Caco-2 (cell line): ENCODE measurements around the gene EHD4. TPM values are rescaled to one million over a fixed set of nuclear protein-coding genes. Genes with fewer than 3 reads are reported as not detected.

Experiments used
- BruUV-seq: library from RNA; stranded (reverse); fragments of 400-500 nt; replicated peaks from 2 replicates; lab custom pipeline; 2021; lab: Mats Ljungman, UMichigan
- CTCF ChIA-PET: fragments of 300-600 bp; sonication (Branson Sonifier 250); formaldehyde crosslinking; loops from one replicate; lab custom pipeline; 2022; ENCODE audit warnings: antibody characterized with exemption; lab: Charles Lee
- POLR2A ChIA-PET: fragments of 300-600 bp; sonication (Branson Sonifier 250); formaldehyde crosslinking; loops from one replicate; lab custom pipeline; 2022; ENCODE audit warnings: antibody characterized with exemption; lab: Charles Lee
- DNase-seq, 2 experiments: peaks; one replicate each; pipeline versions ENCODE4 v3.0.0 to v3.0.0-alpha.2; 2020 to 2022
- H3K27me3 ChIP-seq: replicated peaks from 2 replicates; pipeline ENCODE4 v1.6.0; 2011; ENCODE audit warnings: low read length; ENCODE audit not compliant: control insufficient read depth, insufficient read depth
- H3K36me3 ChIP-seq: 2 replicates; pipeline ENCODE4 v1.5.1; 2011; ENCODE audit warnings: low read length; ENCODE audit not compliant: control insufficient read depth, insufficient read depth
- H3K4me1 ChIP-seq: fragments of 250-450 bp; sonication (Bioruptor Pico); 2 replicates; pipeline ENCODE4 v1.5.1; 2020; ENCODE audit warnings: mild to moderate bottlenecking
- H3K4me3 ChIP-seq: 2 replicates; pipeline ENCODE4 v1.5.1; 2011; ENCODE audit warnings: low read depth, mild to moderate bottlenecking, control low read depth, low read length
- H3K9me3 ChIP-seq: fragments of 250-450 bp; sonication (Bioruptor Pico); 2 replicates; pipeline ENCODE4 v1.5.1; 2020; ENCODE audit warnings: mild to moderate bottlenecking, moderate library complexity
- H3K27ac Mint-ChIP-seq: one replicate; pipeline ENCODE4 v1.8.0; 2022; ENCODE audit warnings: mixed read lengths; ENCODE audit not compliant: unreplicated experiment
- H3K27me3 Mint-ChIP-seq: one replicate; pipeline ENCODE4 v1.8.0; 2022; ENCODE audit warnings: mixed read lengths; ENCODE audit not compliant: insufficient read depth, unreplicated experiment
- H3K36me3 Mint-ChIP-seq: one replicate; pipeline ENCODE4 v1.8.0; 2022; ENCODE audit warnings: mild to moderate bottlenecking, mixed read lengths; ENCODE audit not compliant: insufficient read depth, unreplicated experiment
- H3K4me1 Mint-ChIP-seq: one replicate; pipeline ENCODE4 v1.8.0; 2022; ENCODE audit warnings: low read depth, mixed read lengths; ENCODE audit not compliant: unreplicated experiment
- H3K4me3 Mint-ChIP-seq: one replicate; pipeline ENCODE4 v1.8.0; 2022; ENCODE audit warnings: mild to moderate bottlenecking, moderate library complexity, mixed read lengths; ENCODE audit not compliant: unreplicated experiment
- H3K9me3 Mint-ChIP-seq: one replicate; pipeline ENCODE4 v1.8.0; 2022; ENCODE audit warnings: mixed read lengths; ENCODE audit not compliant: unreplicated experiment
- CTCF ChIP-seq, 2 experiments: fragments of 200-600 bp in 1 of 2; IDR thresholded peaks; 1 replicate in 1 of 2; 2 replicates in 1 of 2; pipeline versions ENCODE4 v1.5.1 to v1.8.0; 2011 to 2022; ENCODE audit warnings: antibody characterized with exemption in 1 of 2, control low read depth in 1 of 2, inconsistent platforms in 1 of 2, low read depth in 1 of 2, low read length in 1 of 2, mild to moderate bottlenecking in 1 of 2, moderate library complexity in 1 of 2; ENCODE audit not compliant: insufficient read depth in 1 of 2, severe bottlenecking in 1 of 2, unreplicated experiment in 1 of 2
- intact Hi-C: fragments of 100-400 bp; cut with micrococcal nuclease; formaldehyde crosslinking; loops from one replicate; pipeline ENCODE4 v1.10.0; 2022; ENCODE audit not compliant: unreplicated experiment
- total RNA-seq: library from RNA; stranded (reverse); gene quantifications from 2 replicates; pipeline ENCODE4 v1.2.3, GENCODE V29; 2022

Gene EHD4
- total RNA-seq, 1 experiment from 2014 or later = 31.6 TPM

- no peaks in the 10 kb centered on the region for H3K9me3 ChIP-seq
- no peaks in the 10 kb centered on the region for H3K9me3 Mint-ChIP-seq
- intact Hi-C loops = no loop called here
- no peak for DNase-seq
- ChIA-PET POLR2A (interaction anchor here (1.5 kb wide), 1 partner anchor 72 kb away, joined by 6 read pairs; no protein-coding TSS in a partner anchor), CTCF (interaction anchor here (1.1 kb wide), 1 partner anchor 99 kb away, joined by 5 read pairs; no protein-coding TSS in a partner anchor)
- no peaks in the 10 kb centered on the region for H3K36me3 ChIP-seq
- TF ChIP-seq CTCF (IDR thresholded peaks at IDR 0.05; ENCODE audit: insufficient read depth in 1 of 2, low read depth in 1 of 2, low read length in 1 of 2, severe bottlenecking in 1 of 2, unreplicated experiment in 1 of 2) = no peak
- H3K27ac Mint-ChIP-seq = no peak overlapping the region
- no peak overlapping the region for H3K4me3 ChIP-seq
- H3K4me3 Mint-ChIP-seq = no peak overlapping the region
- peaks cover 41% of the 10 kb centered on the region for H3K4me1 ChIP-seq
- H3K27me3 Mint-ChIP-seq = no peaks in the 10 kb centered on the region
- H3K4me1 Mint-ChIP-seq = peaks cover 38% of the 10 kb centered on the region
- no peaks in the 10 kb centered on the region for H3K27me3 ChIP-seq
- H3K36me3 Mint-ChIP-seq = no peaks in the 10 kb centered on the region
- no TSS peak for BruUV-seq
These were observed 13.1 kb upstream of the EHD4 start for GRCh38 chr15:41985236-41986160.

- Histone ChIP-seq H3K4me3 (no peak overlapping the region), H3K27me3 (no peaks in the 10 kb centered on the region), H3K4me1 (peaks cover 43% of the 10 kb centered on the region), H3K36me3 (no peaks in the 10 kb centered on the region), H3K9me3 (no peaks in the 10 kb centered on the region)
- Mint-ChIP-seq H3K4me3 (no peak overlapping the region), H3K27me3 (no peaks in the 10 kb centered on the region), H3K9me3 (no peaks in the 10 kb centered on the region), H3K4me1 (peaks cover 41% of the 10 kb centered on the region), H3K27ac (no peak overlapping the region), H3K36me3 (no peaks in the 10 kb centered on the region)
- no TSS peak for BruUV-seq
- CTCF ChIA-PET = interaction anchor here (1.1 to 1.6 kb wide), 2 partner anchors 73 to 100 kb away, joined by 5 to 9 read pairs; no protein-coding TSS in a partner anchor
- intact Hi-C loops = no loop called here
- TF ChIP-seq CTCF (IDR thresholded peaks at IDR 0.05; ENCODE audit: insufficient read depth in 1 of 2, low read depth in 1 of 2, low read length in 1 of 2, severe bottlenecking in 1 of 2, unreplicated experiment in 1 of 2) = no peak
- DNase-seq = no peak
- POLR2A ChIA-PET = interaction anchor here (1.5 kb wide), 1 partner anchor 73 kb away, joined by 6 read pairs; no protein-coding TSS in a partner anchor
These were observed 12.3 kb upstream of the EHD4 start for GRCh38 chr15:41984622-41985021.
